ENCODE results near the gene IGSF9.

DNA sequence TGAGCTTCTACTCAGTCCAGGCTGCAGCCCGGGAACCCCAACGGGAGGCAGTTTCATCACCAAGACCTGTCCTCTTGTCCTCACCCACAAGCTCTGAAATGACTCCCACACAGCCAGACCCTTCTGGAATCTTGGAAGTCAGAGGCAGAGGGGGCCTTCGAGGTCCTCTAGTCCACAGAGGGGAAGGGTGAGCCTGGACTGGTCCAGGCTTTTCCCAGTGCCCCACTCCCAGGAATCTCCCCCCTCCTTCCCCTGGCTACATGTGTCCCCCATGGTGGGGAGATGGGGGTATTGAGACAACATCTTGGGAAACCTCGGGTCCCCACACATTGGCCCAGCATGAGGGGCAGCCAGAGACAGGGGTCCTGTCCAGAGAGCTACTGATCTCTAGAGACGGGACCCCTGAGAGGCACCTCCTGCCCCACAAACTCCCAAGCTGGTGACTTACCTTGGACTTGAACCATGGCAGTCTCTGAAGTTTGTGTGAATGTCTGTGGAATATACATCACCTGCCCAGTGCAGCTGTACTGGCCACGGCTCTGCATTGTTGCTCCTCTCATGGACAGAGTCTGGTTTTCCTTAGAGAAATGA is 28.0 kb upstream of the IGSF9 start:
- TF ChIP-seq CTCF (IDR thresholded peaks at IDR 0.05) (no peak), POLR2A (IDR thresholded peaks at IDR 0.05) (no peak)

All from thyroid gland (tissue), 4 donors.